HepG2 (cell line): ENCODE results near the gene CTNNAL1. TPM values are rescaled to one million over a fixed set of nuclear protein-coding genes. Genes with fewer than 3 reads are reported as not detected.
A peak's percentile ranks its signal among the peaks of the same experiment; 100 is the strongest.

Source experiments
- CBX5 ChIP-seq: sonication (generic); formaldehyde crosslinking; IDR thresholded peaks from 2 replicates; pipeline ENCODE4 v1.4.0; 2020; ENCODE audit warnings: missing genetic modification reagents, borderline replicate concordance
- GATAD1 ChIP-seq: IDR thresholded peaks from 2 replicates; pipeline ENCODE4 v1.6.1; 2016; ENCODE audit warnings: missing genetic modification reagents, missing compliant biosample characterization
- GFI1 ChIP-seq: sonication (generic); formaldehyde crosslinking; IDR thresholded peaks from 2 replicates; pipeline ENCODE4 v1.5.0; 2020; ENCODE audit warnings: missing genetic modification reagents, mild to moderate bottlenecking, borderline replicate concordance
- MTA3 ChIP-seq: sonication (generic); formaldehyde crosslinking; IDR thresholded peaks from 2 replicates; pipeline ENCODE4 v1.4.0; 2020; ENCODE audit warnings: missing genetic modification reagents
- NR1H2 ChIP-seq: sonication (generic); formaldehyde crosslinking; IDR thresholded peaks from 2 replicates; pipeline ENCODE4 v1.8.1; 2022; ENCODE audit warnings: low read depth, missing genetic modification reagents, borderline replicate concordance
- RAD21 ChIP-seq: fragments of 450-650 bp; formaldehyde crosslinking; IDR thresholded peaks from 2 replicates; pipeline ENCODE4 v1.5.0; 2020; ENCODE audit warnings: mild to moderate bottlenecking
- RARA ChIP-seq: IDR thresholded peaks from 2 replicates; pipeline ENCODE4 v1.6.1; 2016; ENCODE audit warnings: missing genetic modification reagents, missing compliant biosample characterization
- SMARCC2 ChIP-seq: fragments of 450-650 bp; IDR thresholded peaks from 2 replicates; pipeline ENCODE4 v1.6.1; 2017; ENCODE audit warnings: antibody characterized with exemption, mild to moderate bottlenecking
- SNRNP70 ChIP-seq: fragments of 200-400 bp; formaldehyde crosslinking; IDR thresholded peaks from 2 replicates; pipeline ENCODE4 v1.6.1; 2017; ENCODE audit warnings: mild to moderate bottlenecking, low read depth, low read length, moderate library complexity
- ZBTB3 ChIP-seq: sonication (generic); formaldehyde crosslinking; IDR thresholded peaks from 2 replicates; pipeline ENCODE4 v1.4.0; 2020; ENCODE audit warnings: low read depth, mild to moderate bottlenecking, moderate library complexity, missing genetic modification reagents, borderline replicate concordance
- ZFP90 ChIP-seq: sonication (generic); formaldehyde crosslinking; IDR thresholded peaks from 2 replicates; pipeline ENCODE4 v1.8.0; 2022; ENCODE audit warnings: missing genetic modification reagents, mild to moderate bottlenecking, inconsistent platforms, borderline replicate concordance
- ZNF225 ChIP-seq: sonication (generic); formaldehyde crosslinking; IDR thresholded peaks from 2 replicates; pipeline ENCODE4 v1.4.0; 2020; ENCODE audit warnings: mild to moderate bottlenecking, missing genetic modification reagents
- ZNF570 ChIP-seq: sonication (generic); formaldehyde crosslinking; IDR thresholded peaks from 2 replicates; pipeline ENCODE4 v1.4.0; 2020; ENCODE audit warnings: mild to moderate bottlenecking, missing genetic modification reagents, borderline replicate concordance
- ZNF619 ChIP-seq: sonication (generic); formaldehyde crosslinking; IDR thresholded peaks from 2 replicates; pipeline ENCODE4 v1.4.0; 2020; ENCODE audit warnings: mild to moderate bottlenecking, missing genetic modification reagents
- polyA plus RNA-seq, 8 experiments: library from polyadenylated mRNA; depleted of rRNA in 3 of 8; stranded (reverse) in 7 of 8; unstranded in 1 of 8; fragments of >200 nt; fragmentation: Illumina TruSeq in 4 of 8; extraction: Trizol in 4 of 8; gene quantifications; 2 replicates each; pipeline versions ENCODE4 v1.2.1 to v1.2.3, GENCODE V29; 2011 to 2016; ENCODE audit warnings: low read depth in 4 of 8, missing spikeins in 1 of 8, mixed read lengths in 1 of 8; ENCODE audit not compliant: insufficient read depth in 1 of 8
- total RNA-seq, 5 experiments: library from RNA; depleted of rRNA; stranded (reverse); fragments of >200 nt; fragmentation: Illumina TruSeq; extraction: Trizol; gene quantifications; 2 replicates each; pipeline ENCODE4 v1.2.3, GENCODE V29; 2016; ENCODE audit warnings: low read depth in 1 of 5
- TF ChIP-seq, protein P1 (sequence below): IDR thresholded peaks from 2 replicates; pipeline ENCODE4 v1.6.1; 2016; ENCODE audit warnings: missing biosample characterization, missing genetic modification reagents, low read depth
- TF ChIP-seq, protein P2 (sequence below): sonication (generic); formaldehyde crosslinking; IDR thresholded peaks from 2 replicates; pipeline ENCODE4 v1.8.1; 2023; ENCODE audit warnings: mild to moderate bottlenecking, inconsistent platforms, moderate library complexity, missing genetic modification reagents, borderline replicate concordance
- TF ChIP-seq, protein P3 (sequence below): sonication (generic); formaldehyde crosslinking; conservative IDR thresholded peaks from 2 replicates; pipeline ENCODE4 v1.4.0; 2020; ENCODE audit warnings: mild to moderate bottlenecking, missing genetic modification reagents, moderate library complexity
- TF ChIP-seq, protein P4 (sequence below): sonication (generic); formaldehyde crosslinking; IDR thresholded peaks from 2 replicates; pipeline ENCODE4 v1.5.0; 2020; ENCODE audit warnings: mild to moderate bottlenecking, low read depth, missing genetic modification reagents, borderline replicate concordance
- TF ChIP-seq, protein P5 (sequence below), 2 experiments: fragments of 450-650 bp in 1 of 2; sonication (generic) in 1 of 2; formaldehyde crosslinking; IDR thresholded peaks; 2 replicates each; pipeline versions ENCODE4 v1.5.0 to v1.8.0; 2020 to 2022; ENCODE audit warnings: mild to moderate bottlenecking in 1 of 2, missing genetic modification reagents in 1 of 2
- TF ChIP-seq, protein P6 (sequence below): IDR thresholded peaks from 2 replicates; pipeline ENCODE4 v1.6.1; 2016; ENCODE audit warnings: missing compliant biosample characterization, missing genetic modification reagents, borderline replicate concordance

CTNNAL1 gene
- total and polyA plus RNA-seq, 2 of the 13 experiments (the other 11 are each of a cell fraction or from before 2014, with no cell fraction given), result 32.0 to 162 TPM

DNA sequence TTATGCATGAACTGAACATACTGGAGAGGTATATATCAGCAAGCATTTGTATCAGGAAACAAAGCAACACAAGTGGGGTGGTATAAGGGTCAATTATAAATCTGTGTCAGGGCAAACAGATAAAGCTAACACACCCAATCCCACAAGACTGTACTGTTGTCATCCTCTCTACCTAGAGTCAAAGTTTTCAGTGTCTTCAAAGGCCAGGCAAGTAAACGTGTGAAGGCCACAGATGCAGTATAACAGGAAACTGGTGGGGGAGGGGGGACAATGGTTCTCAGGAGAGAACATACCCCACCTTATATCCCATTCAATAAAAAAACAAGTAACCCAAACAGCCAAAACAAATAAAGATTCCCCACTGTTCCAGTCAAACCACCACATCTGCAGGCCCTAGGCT is 101.5 kb downstream of the CTNNAL1 start (continued):
- TF ChIP-seq, protein P1, sequence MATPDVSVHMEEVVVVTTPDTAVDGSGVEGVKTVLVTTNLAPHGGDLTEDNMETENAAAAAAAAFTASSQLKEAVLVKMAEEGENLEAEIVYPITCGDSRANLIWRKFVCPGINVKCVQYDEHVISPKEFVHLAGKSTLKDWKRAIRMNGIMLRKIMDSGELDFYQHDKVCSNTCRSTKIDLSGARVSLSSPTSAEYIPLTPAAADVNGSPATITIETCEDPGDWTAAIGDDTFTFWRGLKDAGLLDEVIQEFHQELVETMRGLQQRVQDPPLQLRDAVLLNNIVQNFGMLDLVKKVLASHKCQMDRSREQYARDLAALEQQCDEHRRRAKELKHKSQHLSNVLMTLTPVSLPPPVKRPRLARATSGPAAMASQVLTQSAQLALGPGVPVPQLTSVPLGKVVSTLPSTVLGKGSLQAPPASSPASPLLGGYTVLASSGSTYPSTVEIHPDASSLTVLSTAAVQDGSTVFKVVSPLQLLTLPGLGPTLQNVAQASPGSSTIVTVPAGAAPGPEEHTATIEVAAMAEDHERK (CRISPR knock-in tag), result no peak
- TF ChIP-seq ZBTB3 (no peak), ZNF570 (CRISPR knock-in tag) (no peak), SMARCC2 (no peak), RAD21 (no peak), MTA3 (CRISPR knock-in tag) (no peak), ZNF225 (CRISPR knock-in tag) (no peak), CBX5 (no peak), GFI1 (CRISPR knock-in tag) (peak; percentile 92), RARA (CRISPR knock-in tag) (peak; percentile 30; the same call in 1 of the 2 replicates), NR1H2 (CRISPR knock-in tag) (no peak), ZFP90 (CRISPR knock-in tag) (no peak), SNRNP70 (no peak), ZNF619 (CRISPR knock-in tag) (no peak), GATAD1 (CRISPR knock-in tag) (no peak)
- TF ChIP-seq, protein P2, sequence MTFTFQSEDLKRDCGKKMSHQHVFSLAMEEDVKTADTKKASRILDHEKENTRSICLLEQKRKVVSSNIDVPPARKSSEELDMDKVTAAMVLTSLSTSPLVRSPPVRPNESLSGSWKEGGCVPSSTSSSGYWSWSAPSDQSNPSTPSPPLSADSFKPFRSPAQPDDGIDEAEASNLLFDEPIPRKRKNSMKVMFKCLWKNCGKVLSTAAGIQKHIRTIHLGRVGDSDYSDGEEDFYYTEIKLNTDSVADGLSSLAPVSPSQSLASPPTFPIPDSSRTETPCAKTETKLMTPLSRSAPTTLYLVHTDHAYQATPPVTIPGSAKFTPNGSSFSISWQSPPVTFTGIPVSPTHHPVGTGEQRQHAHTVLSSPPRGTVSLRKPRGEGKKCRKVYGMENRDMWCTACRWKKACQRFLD, result no peak
- TF ChIP-seq, protein P3, sequence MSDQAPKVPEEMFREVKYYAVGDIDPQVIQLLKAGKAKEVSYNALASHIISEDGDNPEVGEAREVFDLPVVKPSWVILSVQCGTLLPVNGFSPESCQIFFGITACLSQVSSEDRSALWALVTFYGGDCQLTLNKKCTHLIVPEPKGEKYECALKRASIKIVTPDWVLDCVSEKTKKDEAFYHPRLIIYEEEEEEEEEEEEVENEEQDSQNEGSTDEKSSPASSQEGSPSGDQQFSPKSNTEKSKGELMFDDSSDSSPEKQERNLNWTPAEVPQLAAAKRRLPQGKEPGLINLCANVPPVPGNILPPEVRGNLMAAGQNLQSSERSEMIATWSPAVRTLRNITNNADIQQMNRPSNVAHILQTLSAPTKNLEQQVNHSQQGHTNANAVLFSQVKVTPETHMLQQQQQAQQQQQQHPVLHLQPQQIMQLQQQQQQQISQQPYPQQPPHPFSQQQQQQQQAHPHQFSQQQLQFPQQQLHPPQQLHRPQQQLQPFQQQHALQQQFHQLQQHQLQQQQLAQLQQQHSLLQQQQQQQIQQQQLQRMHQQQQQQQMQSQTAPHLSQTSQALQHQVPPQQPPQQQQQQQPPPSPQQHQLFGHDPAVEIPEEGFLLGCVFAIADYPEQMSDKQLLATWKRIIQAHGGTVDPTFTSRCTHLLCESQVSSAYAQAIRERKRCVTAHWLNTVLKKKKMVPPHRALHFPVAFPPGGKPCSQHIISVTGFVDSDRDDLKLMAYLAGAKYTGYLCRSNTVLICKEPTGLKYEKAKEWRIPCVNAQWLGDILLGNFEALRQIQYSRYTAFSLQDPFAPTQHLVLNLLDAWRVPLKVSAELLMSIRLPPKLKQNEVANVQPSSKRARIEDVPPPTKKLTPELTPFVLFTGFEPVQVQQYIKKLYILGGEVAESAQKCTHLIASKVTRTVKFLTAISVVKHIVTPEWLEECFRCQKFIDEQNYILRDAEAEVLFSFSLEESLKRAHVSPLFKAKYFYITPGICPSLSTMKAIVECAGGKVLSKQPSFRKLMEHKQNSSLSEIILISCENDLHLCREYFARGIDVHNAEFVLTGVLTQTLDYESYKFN, result 0 out of 2 replicates have a peak, but pooled peaks have one; percentile 15
- TF ChIP-seq, protein P4, sequence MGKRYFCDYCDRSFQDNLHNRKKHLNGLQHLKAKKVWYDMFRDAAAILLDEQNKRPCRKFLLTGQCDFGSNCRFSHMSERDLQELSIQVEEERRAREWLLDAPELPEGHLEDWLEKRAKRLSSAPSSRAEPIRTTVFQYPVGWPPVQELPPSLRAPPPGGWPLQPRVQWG (CRISPR knock-in tag), result no peak
- TF ChIP-seq, protein P5, sequence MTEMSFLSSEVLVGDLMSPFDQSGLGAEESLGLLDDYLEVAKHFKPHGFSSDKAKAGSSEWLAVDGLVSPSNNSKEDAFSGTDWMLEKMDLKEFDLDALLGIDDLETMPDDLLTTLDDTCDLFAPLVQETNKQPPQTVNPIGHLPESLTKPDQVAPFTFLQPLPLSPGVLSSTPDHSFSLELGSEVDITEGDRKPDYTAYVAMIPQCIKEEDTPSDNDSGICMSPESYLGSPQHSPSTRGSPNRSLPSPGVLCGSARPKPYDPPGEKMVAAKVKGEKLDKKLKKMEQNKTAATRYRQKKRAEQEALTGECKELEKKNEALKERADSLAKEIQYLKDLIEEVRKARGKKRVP (CRISPR knock-in tag; IDR thresholded peaks at IDR 0.05), result no peak
- TF ChIP-seq, protein P6, sequence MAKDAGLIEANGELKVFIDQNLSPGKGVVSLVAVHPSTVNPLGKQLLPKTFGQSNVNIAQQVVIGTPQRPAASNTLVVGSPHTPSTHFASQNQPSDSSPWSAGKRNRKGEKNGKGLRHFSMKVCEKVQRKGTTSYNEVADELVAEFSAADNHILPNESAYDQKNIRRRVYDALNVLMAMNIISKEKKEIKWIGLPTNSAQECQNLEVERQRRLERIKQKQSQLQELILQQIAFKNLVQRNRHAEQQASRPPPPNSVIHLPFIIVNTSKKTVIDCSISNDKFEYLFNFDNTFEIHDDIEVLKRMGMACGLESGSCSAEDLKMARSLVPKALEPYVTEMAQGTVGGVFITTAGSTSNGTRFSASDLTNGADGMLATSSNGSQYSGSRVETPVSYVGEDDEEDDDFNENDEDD (CRISPR knock-in tag), result no peak
